SU-DHL-6 (cell line): ENCODE measurements around the gene SUPT3H.

ENCODE experiments used
- EZH2phosphoT487 ChIP-seq: fragments of 200-600 bp; sonication (generic), shearing (Covaris generic); conservative IDR thresholded peaks from 2 replicates; pipeline ENCODE4 v1.6.1; 2018; ENCODE audit warnings: mild to moderate bottlenecking, antibody characterized with exemption, low read length, moderate library complexity, mixed read lengths
- TF ChIP-seq, protein P1 (sequence below): fragments of 200-600 bp; sonication (generic); IDR thresholded peaks from one replicate; pipeline ENCODE4 v1.5.1; 2017; ENCODE audit warnings: antibody characterized with exemption, mild to moderate bottlenecking, low read length, moderate library complexity; ENCODE audit not compliant: insufficient read depth, poor library complexity, severe bottlenecking

DNA sequence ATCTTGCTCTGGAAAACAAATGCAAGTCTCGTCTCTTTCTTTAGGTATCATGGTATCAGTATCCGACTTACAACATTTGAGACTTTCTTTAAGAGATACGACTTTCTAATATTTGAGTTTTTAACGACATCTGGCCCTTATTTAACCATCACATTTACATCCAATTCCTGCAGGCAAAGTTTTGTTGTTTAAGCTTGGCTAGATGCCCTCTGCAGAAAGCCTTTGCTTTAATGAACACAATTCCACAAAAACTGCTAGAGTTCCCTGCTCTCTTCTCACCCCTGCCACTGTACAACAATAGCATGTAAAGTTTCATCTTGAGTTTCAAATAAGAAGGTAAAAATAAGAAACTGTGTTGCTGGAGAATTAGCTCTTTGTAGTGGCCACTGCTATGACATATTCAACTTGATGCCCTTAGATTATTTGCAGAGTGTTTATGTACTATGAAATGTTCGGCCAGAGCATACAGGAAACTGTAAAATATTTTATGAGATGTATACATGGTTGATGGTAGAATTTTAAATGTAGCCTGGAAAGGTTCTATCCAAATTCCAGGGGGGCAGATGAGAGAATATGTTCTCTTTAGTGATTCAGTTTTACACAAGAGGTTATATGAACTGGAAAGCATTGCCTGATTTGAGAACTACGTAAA, 551.6 kb downstream of the SUPT3H start:
- TF ChIP-seq, protein P1, sequence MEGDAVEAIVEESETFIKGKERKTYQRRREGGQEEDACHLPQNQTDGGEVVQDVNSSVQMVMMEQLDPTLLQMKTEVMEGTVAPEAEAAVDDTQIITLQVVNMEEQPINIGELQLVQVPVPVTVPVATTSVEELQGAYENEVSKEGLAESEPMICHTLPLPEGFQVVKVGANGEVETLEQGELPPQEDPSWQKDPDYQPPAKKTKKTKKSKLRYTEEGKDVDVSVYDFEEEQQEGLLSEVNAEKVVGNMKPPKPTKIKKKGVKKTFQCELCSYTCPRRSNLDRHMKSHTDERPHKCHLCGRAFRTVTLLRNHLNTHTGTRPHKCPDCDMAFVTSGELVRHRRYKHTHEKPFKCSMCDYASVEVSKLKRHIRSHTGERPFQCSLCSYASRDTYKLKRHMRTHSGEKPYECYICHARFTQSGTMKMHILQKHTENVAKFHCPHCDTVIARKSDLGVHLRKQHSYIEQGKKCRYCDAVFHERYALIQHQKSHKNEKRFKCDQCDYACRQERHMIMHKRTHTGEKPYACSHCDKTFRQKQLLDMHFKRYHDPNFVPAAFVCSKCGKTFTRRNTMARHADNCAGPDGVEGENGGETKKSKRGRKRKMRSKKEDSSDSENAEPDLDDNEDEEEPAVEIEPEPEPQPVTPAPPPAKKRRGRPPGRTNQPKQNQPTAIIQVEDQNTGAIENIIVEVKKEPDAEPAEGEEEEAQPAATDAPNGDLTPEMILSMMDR = no peak
- no peak for TF ChIP-seq EZH2phosphoT487
